Measurements from ENCODE around the gene ARHGDIB. TPM values are rescaled to one million over a fixed set of nuclear protein-coding genes. Genes with fewer than 3 reads are reported as not detected.

ARHGDIB gene
- total RNA-seq, 1 donor from 2014 or later, result 50.6 TPM

DNA sequence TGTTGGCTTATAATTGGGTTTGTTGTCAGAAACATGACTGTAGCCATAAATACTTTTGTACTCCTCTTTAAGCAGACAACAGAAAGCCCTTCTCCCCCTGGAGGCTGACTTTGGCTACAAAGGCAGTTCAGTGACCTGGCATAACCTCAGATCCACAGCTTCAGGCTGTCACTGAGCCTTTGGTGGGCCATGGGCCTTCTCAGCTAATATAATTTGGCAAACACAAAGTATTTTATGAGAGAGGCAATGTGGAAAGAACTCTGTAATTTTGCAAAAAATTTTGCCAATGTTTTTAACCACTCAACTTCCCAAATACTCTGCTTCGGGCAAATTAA is 60.2 kb downstream of the ARHGDIB start:
- Histone ChIP-seq H3K27ac (replicated peaks) (peak overlapping the region; percentile 83), H3K27me3 (ENCODE audit: low read depth) (no peaks in the 10 kb centered on the region), H3K9me3 (replicated peaks) (no peaks in the 10 kb centered on the region), H3K36me3 (no peaks in the 10 kb centered on the region), H3K4me1 (peaks cover 70% of the 10 kb centered on the region), H3K4me3 (no peak overlapping the region)
- peak; percentile 50 for TF ChIP-seq CTCF (IDR thresholded peaks at IDR 0.05; ENCODE audit: borderline replicate concordance)
- intact Hi-C loops (cut with micrococcal nuclease), result loop anchor here (10.0 kb wide), 1 partner anchor 54 kb away; no protein-coding TSS in a partner anchor
- peak; percentile 35 for DNase-seq

DNA sequence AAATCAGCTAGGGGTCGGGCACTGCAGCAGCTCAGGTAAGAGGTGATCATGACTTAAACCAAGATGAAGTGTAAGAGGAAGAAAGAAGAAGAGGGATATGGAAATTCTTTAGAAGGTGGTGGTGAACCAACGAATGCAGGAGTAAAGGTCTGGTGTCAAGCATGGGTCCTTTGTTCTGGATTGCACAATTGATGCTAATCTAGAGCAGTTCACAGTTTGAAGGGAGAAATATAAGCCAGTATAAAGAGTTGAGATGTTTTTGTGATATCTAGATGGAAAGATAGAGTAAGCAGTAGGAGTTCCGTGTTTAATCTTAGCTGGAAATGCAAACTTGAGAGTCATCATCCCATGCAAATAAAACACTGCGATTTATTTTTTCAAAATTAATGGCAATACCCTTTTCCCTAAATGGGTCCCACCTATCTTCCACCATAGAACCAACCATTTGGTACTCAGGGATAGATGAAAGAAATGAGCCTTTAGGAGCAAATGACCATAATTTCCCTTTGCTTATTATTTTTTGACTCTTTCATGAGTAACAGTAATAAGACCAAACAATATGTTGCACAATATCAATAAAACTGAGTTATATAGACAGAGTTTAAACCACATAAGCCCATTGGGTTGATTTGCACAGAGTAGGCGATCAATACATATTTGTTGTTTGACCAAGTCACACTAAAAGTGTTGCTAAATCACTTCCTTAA is 60.7 kb downstream of the ARHGDIB start:
- Histone ChIP-seq H3K4me1 (peaks cover 69% of the 10 kb centered on the region), H3K36me3 (no peaks in the 10 kb centered on the region), H3K27me3 (ENCODE audit: low read depth) (no peaks in the 10 kb centered on the region), H3K4me3 (no peak overlapping the region), H3K9me3 (replicated peaks) (no peaks in the 10 kb centered on the region), H3K27ac (replicated peaks) (peak overlapping the region; percentile 83)
- TF ChIP-seq CTCF (IDR thresholded peaks at IDR 0.05; ENCODE audit: borderline replicate concordance), result no peak
- DNase-seq, result no peak
- intact Hi-C loops (cut with micrococcal nuclease), result loop anchor here (10.0 kb wide), 1 partner anchor 54 kb away; no protein-coding TSS in a partner anchor

- H3K9me3 ChIP-seq (replicated peaks), result no peaks in the 10 kb centered on the region
- no peaks in the 10 kb centered on the region for H3K36me3 ChIP-seq
- H3K4me1 ChIP-seq, result peaks cover 55% of the 10 kb centered on the region
- TF ChIP-seq CTCF (IDR thresholded peaks at IDR 0.05; ENCODE audit: borderline replicate concordance), result no peak
- H3K27ac ChIP-seq (replicated peaks), result peak overlapping the region; percentile 83
- intact Hi-C loops (cut with micrococcal nuclease), result no loop called here
- DNase-seq, result no peak
- no peak overlapping the region for H3K4me3 ChIP-seq
- no peaks in the 10 kb centered on the region for H3K27me3 ChIP-seq (ENCODE audit: low read depth)
Observed at GRCh38 chr12:14896521-14897169, 64.8 kb downstream of the ARHGDIB start.

DNA sequence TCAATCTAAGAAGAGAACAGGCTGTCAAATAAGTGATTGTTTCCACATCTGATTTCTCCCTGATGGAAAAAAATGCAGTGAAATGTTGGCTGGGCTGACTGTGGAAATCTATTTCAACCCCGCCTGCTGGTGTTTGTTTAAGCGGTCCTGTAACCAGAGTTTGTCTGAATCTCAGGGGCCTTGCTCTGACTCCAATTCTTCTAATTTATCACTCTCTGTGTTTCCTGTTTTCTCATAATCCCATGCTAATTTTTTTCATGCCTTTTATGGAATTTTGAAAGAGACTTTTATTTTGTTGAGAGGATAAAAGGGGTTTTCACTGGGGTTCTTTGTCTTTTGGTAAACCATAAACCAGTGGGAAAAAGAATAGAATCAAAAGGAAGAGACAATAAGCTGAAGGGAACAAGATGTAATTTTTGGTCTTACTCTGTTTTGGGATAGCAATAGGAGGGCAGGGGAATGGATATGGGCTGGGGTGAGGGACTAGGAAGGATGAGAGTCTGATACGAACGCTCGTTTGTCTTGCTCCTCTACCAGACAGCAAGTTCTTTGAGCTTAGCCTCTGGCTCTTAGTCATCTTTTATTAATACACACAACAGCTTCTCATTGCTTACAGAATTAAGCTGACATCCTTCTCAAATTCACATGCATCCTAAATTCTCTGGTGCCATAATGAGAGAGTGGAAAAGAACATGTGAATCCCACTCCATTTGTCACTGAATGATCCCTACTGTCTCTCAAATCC is 67.7 kb downstream of the ARHGDIB start:
- Histone ChIP-seq H3K4me1 (peaks cover 40% of the 10 kb centered on the region), H3K4me3 (peak overlapping the region; percentile 3), H3K27me3 (ENCODE audit: low read depth) (no peaks in the 10 kb centered on the region), H3K27ac (replicated peaks) (peak overlapping the region; percentile 83), H3K9me3 (replicated peaks) (no peaks in the 10 kb centered on the region), H3K36me3 (no peaks in the 10 kb centered on the region)
- intact Hi-C loops (cut with micrococcal nuclease), result no loop called here
- DNase-seq, result no peak
- TF ChIP-seq CTCF (IDR thresholded peaks at IDR 0.05; ENCODE audit: borderline replicate concordance), result no peak

GRCh38 chr12:14892726-14893505 is 68.5 kb downstream of the ARHGDIB start:
- peak; percentile 29 for TF ChIP-seq CTCF (IDR thresholded peaks at IDR 0.05; ENCODE audit: borderline replicate concordance)
- no peaks in the 10 kb centered on the region for H3K9me3 ChIP-seq (replicated peaks)
- no peaks in the 10 kb centered on the region for H3K27me3 ChIP-seq (ENCODE audit: low read depth)
- peak overlapping the region; percentile 83 for H3K27ac ChIP-seq (replicated peaks)
- peaks cover 40% of the 10 kb centered on the region for H3K4me1 ChIP-seq
- DNase-seq, result no peak
- intact Hi-C loops (cut with micrococcal nuclease), result no loop called here
- no peaks in the 10 kb centered on the region for H3K36me3 ChIP-seq
- H3K4me3 ChIP-seq, result no peak overlapping the region
